CD8-positive, alpha-beta memory T cell (primary cell): ENCODE data around the gene COL6A2. TPM values are rescaled to one million over a fixed set of nuclear protein-coding genes. Genes with fewer than 3 reads are reported as not detected.
A peak's percentile ranks its signal among the peaks of the same experiment; 100 is the strongest.

Experiments used
- CTCF ChIA-PET: fragments of 350-600 bp; sonication (Branson Sonifier 250); formaldehyde crosslinking; loops from one replicate; lab custom pipeline; 2021; ENCODE audit warnings: antibody characterized with exemption; lab: Charles Lee
- POLR2A ChIA-PET: fragments of 350-600 bp; sonication (Branson Sonifier 250); formaldehyde crosslinking; loops from one replicate; lab custom pipeline; 2021; ENCODE audit warnings: antibody characterized with exemption; lab: Charles Lee
- DNase-seq, 5 donors: peaks; one replicate each; pipeline versions ENCODE4 v3.0.0 to v3.0.0-alpha.2; 2020 to 2022; ENCODE audit warnings: mixed read lengths in 1 of 5
- H3K27ac ChIP-seq: one replicate; pipeline ENCODE4 v1.7.0; 2013; ENCODE audit warnings: low read depth, mild to moderate bottlenecking, low read length, moderate library complexity
- H3K27me3 ChIP-seq: 2 replicates; pipeline ENCODE4 v1.7.0; 2013; ENCODE audit warnings: low read length, mild to moderate bottlenecking; ENCODE audit not compliant: insufficient read depth, poor library complexity, severe bottlenecking
- H3K36me3 ChIP-seq: 2 replicates; pipeline ENCODE4 v1.7.0; 2013; ENCODE audit warnings: mild to moderate bottlenecking, low read length, moderate library complexity; ENCODE audit not compliant: insufficient read depth
- H3K4me1 ChIP-seq: 2 replicates; pipeline ENCODE4 v1.7.0; 2013; ENCODE audit warnings: mild to moderate bottlenecking, low read length, moderate library complexity; ENCODE audit not compliant: insufficient read depth
- H3K4me3 ChIP-seq: 2 replicates; pipeline ENCODE4 v1.7.0; 2013; ENCODE audit warnings: mild to moderate bottlenecking, low read length
- H3K9me3 ChIP-seq: 2 replicates; pipeline ENCODE4 v1.7.0; 2013; ENCODE audit warnings: mild to moderate bottlenecking, low read length
- H3K27ac Mint-ChIP-seq, 8 donors: one replicate each; pipeline ENCODE4 v1.8.0; 2020 to 2021; ENCODE audit warnings: mixed read lengths in 8 of 8, mild to moderate bottlenecking in 6 of 8, inconsistent platforms in 3 of 8, moderate library complexity in 3 of 8
- H3K27me3 Mint-ChIP-seq, 2 donors: one replicate each; pipeline ENCODE4 v1.8.0; 2020 to 2021; ENCODE audit warnings: mixed read lengths in 2 of 2, mild to moderate bottlenecking in 1 of 2, moderate library complexity in 1 of 2
- H3K36me3 Mint-ChIP-seq, 3 donors: one replicate each; pipeline ENCODE4 v1.8.0; 2020 to 2021; ENCODE audit warnings: mixed read lengths in 3 of 3, inconsistent platforms in 1 of 3, mild to moderate bottlenecking in 1 of 3
- H3K4me1 Mint-ChIP-seq, 3 donors: one replicate each; pipeline ENCODE4 v1.8.0; 2020 to 2021; ENCODE audit warnings: mixed read lengths in 3 of 3, inconsistent platforms in 1 of 3, mild to moderate bottlenecking in 1 of 3
- H3K4me3 Mint-ChIP-seq, 7 donors: one replicate each; pipeline ENCODE4 v1.8.0; 2020 to 2021; ENCODE audit warnings: mixed read lengths in 7 of 7, mild to moderate bottlenecking in 6 of 7, moderate library complexity in 4 of 7, inconsistent platforms in 2 of 7
- H3K9me3 Mint-ChIP-seq, 5 donors: one replicate each; pipeline ENCODE4 v1.8.0; 2020 to 2022; ENCODE audit warnings: mixed read lengths in 5 of 5, mild to moderate bottlenecking in 3 of 5, moderate library complexity in 2 of 5, inconsistent platforms in 1 of 5
- polyA plus RNA-seq: library from polyadenylated mRNA; unstranded; fragments of 300-500 nt; fragmentation: Illumina TruSeq; gene quantifications from one replicate; pipeline ENCODE4 v1.2.3, GENCODE V29; 2021
- total RNA-seq, 2 experiments: library from RNA; stranded (reverse); gene quantifications; one replicate each; pipeline ENCODE4 v1.2.3, GENCODE V29; 2021

Gene COL6A2
- total and polyA plus RNA-seq, 3 experiments from 2014 or later, result 17.4 to 25.1 (median 22.8) TPM

- no peak overlapping the region for H3K27ac Mint-ChIP-seq
- ChIA-PET CTCF (no interaction called here), POLR2A (no interaction called here)
- no peaks in the 10 kb centered on the region for H3K27me3 Mint-ChIP-seq
- H3K4me1 Mint-ChIP-seq, result no peaks in the 10 kb centered on the region
- no peaks in the 10 kb centered on the region for H3K36me3 Mint-ChIP-seq
- no peaks in the 10 kb centered on the region for H3K4me1 ChIP-seq
- no peak overlapping the region for H3K4me3 Mint-ChIP-seq
- no peaks in the 10 kb centered on the region for H3K36me3 ChIP-seq
- H3K9me3 Mint-ChIP-seq, result no peaks in the 10 kb centered on the region
- no peak overlapping the region for H3K4me3 ChIP-seq
- DNase-seq, result no peak
- no peak overlapping the region for H3K27ac ChIP-seq
- no peaks in the 10 kb centered on the region for H3K27me3 ChIP-seq
- no peaks in the 10 kb centered on the region for H3K9me3 ChIP-seq
Observed at GRCh38 chr21:46154955-46155513, 57.1 kb downstream of the COL6A2 start.

GRCh38 chr21:46155514-46156377 is 57.8 kb downstream of the COL6A2 start, which contains the start of gene FTCD:
FTCD (minus strand) TSS chr21:46155579; CDS start chr21:46155523, 56 bp downstream.
- no peak within 1 kb of the TSS for H3K27ac ChIP-seq
- H3K4me1 ChIP-seq, result no peaks in the 10 kb centered on the region
- H3K27ac Mint-ChIP-seq, result no peak within 1 kb of the TSS
- ChIA-PET POLR2A (no interaction called here), CTCF (no interaction called here)
- H3K4me1 Mint-ChIP-seq, result no peaks in the 10 kb centered on the region
- no peak within 1 kb of the TSS for H3K4me3 Mint-ChIP-seq
- H3K36me3 Mint-ChIP-seq, result no peaks in the 10 kb centered on the region
- H3K4me3 ChIP-seq, result no peak within 1 kb of the TSS
- H3K27me3 ChIP-seq, result no peaks in the 10 kb centered on the region
- H3K27me3 Mint-ChIP-seq, result no peaks in the 10 kb centered on the region
- DNase-seq, result peak in 1 of 5 donors; percentile 43
- no peaks in the 10 kb centered on the region for H3K36me3 ChIP-seq
- no peaks in the 10 kb centered on the region for H3K9me3 Mint-ChIP-seq
- H3K9me3 ChIP-seq, result no peaks in the 10 kb centered on the region

- POLR2A ChIA-PET, result no interaction called here
Observed at GRCh38 chr21:46156378-46156645, 58.4 kb downstream of the COL6A2 start.

GRCh38 chr21:46156678-46157077 is 58.8 kb downstream of the COL6A2 start:
- Histone ChIP-seq H3K9me3 (no peaks in the 10 kb centered on the region), H3K4me3 (no peak overlapping the region), H3K27ac (no peak overlapping the region), H3K36me3 (no peaks in the 10 kb centered on the region), H3K4me1 (no peaks in the 10 kb centered on the region), H3K27me3 (no peaks in the 10 kb centered on the region)
- H3K36me3 Mint-ChIP-seq, result no peaks in the 10 kb centered on the region
- DNase-seq, result no peak
- H3K27me3 Mint-ChIP-seq, result no peaks in the 10 kb centered on the region
- no peaks in the 10 kb centered on the region for H3K4me1 Mint-ChIP-seq
- CTCF ChIA-PET, result no interaction called here
- H3K4me3 Mint-ChIP-seq, result no peak overlapping the region
- POLR2A ChIA-PET, result no interaction called here
- H3K9me3 Mint-ChIP-seq, result no peaks in the 10 kb centered on the region
- H3K27ac Mint-ChIP-seq, result no peak overlapping the region

More at GRCh38 chr21:46156378-46156645, 58.4 kb downstream of the COL6A2 start:
- no peak for DNase-seq
- Mint-ChIP-seq H3K36me3 (no peaks in the 10 kb centered on the region), H3K27me3 (no peaks in the 10 kb centered on the region), H3K4me3 (no peak overlapping the region), H3K9me3 (no peaks in the 10 kb centered on the region), H3K27ac (no peak overlapping the region), H3K4me1 (no peaks in the 10 kb centered on the region)
- no peaks in the 10 kb centered on the region for H3K36me3 ChIP-seq
- no peaks in the 10 kb centered on the region for H3K9me3 ChIP-seq
- no peaks in the 10 kb centered on the region for H3K4me1 ChIP-seq
- H3K27ac ChIP-seq, result no peak overlapping the region
- no peaks in the 10 kb centered on the region for H3K27me3 ChIP-seq
- CTCF ChIA-PET, result no interaction called here
- H3K4me3 ChIP-seq, result no peak overlapping the region

- Histone ChIP-seq H3K27ac (no peak overlapping the region), H3K27me3 (no peaks in the 10 kb centered on the region), H3K36me3 (no peaks in the 10 kb centered on the region), H3K9me3 (no peaks in the 10 kb centered on the region), H3K4me3 (no peak overlapping the region), H3K4me1 (no peaks in the 10 kb centered on the region)
- CTCF ChIA-PET, result no interaction called here
- Mint-ChIP-seq H3K27me3 (no peaks in the 10 kb centered on the region), H3K27ac (peak overlapping the region in 1 of 8 donors; percentile 73), H3K36me3 (no peaks in the 10 kb centered on the region), H3K4me3 (no peak overlapping the region), H3K9me3 (no peaks in the 10 kb centered on the region), H3K4me1 (no peaks in the 10 kb centered on the region)
- no peak for DNase-seq
- POLR2A ChIA-PET, result no interaction called here
Observed at GRCh38 chr21:46157396-46157986, 59.6 kb downstream of the COL6A2 start.

- no peaks in the 10 kb centered on the region for H3K36me3 ChIP-seq
- no peaks in the 10 kb centered on the region for H3K9me3 Mint-ChIP-seq
- no peak overlapping the region for H3K27ac ChIP-seq
- no peak for DNase-seq
- no peaks in the 10 kb centered on the region for H3K4me1 Mint-ChIP-seq
- ChIA-PET CTCF (no interaction called here), POLR2A (no interaction called here)
- H3K9me3 ChIP-seq, result no peaks in the 10 kb centered on the region
- H3K27me3 Mint-ChIP-seq, result peaks cover 0 to 4% of the 10 kb centered on the region in 2 donors
- no peak overlapping the region for H3K4me3 Mint-ChIP-seq
- no peaks in the 10 kb centered on the region for H3K36me3 Mint-ChIP-seq
- H3K27me3 ChIP-seq, result no peaks in the 10 kb centered on the region
- no peak overlapping the region for H3K27ac Mint-ChIP-seq
- H3K4me1 ChIP-seq, result no peaks in the 10 kb centered on the region
- H3K4me3 ChIP-seq, result no peak overlapping the region
Observed at GRCh38 chr21:46157987-46158451, 60.1 kb downstream of the COL6A2 start.

- no peak for DNase-seq
- no peak overlapping the region for H3K27ac ChIP-seq
- Mint-ChIP-seq H3K27ac (no peak overlapping the region), H3K27me3 (peaks cover 2 to 11% of the 10 kb centered on the region in 2 donors), H3K36me3 (no peaks in the 10 kb centered on the region), H3K4me1 (no peaks in the 10 kb centered on the region), H3K9me3 (no peaks in the 10 kb centered on the region), H3K4me3 (no peak overlapping the region)
- H3K4me3 ChIP-seq, result no peak overlapping the region
- CTCF ChIA-PET, result no interaction called here
- H3K36me3 ChIP-seq, result no peaks in the 10 kb centered on the region
- H3K9me3 ChIP-seq, result no peaks in the 10 kb centered on the region
- H3K27me3 ChIP-seq, result no peaks in the 10 kb centered on the region
- no peaks in the 10 kb centered on the region for H3K4me1 ChIP-seq
- POLR2A ChIA-PET, result no interaction called here
Observed at GRCh38 chr21:46158666-46159300, 60.9 kb downstream of the COL6A2 start.

GRCh38 chr21:46159390-46159789 is 61.5 kb downstream of the COL6A2 start:
- no peaks in the 10 kb centered on the region for H3K4me1 Mint-ChIP-seq
- H3K36me3 ChIP-seq, result no peaks in the 10 kb centered on the region
- H3K27ac ChIP-seq, result no peak overlapping the region
- DNase-seq, result no peak
- no peak overlapping the region for H3K4me3 ChIP-seq
- H3K27ac Mint-ChIP-seq, result peak overlapping the region in 2 of 8 donors; percentile 27 to 63
- H3K27me3 ChIP-seq, result no peaks in the 10 kb centered on the region
- no peaks in the 10 kb centered on the region for H3K4me1 ChIP-seq
- no peak overlapping the region for H3K4me3 Mint-ChIP-seq
- no peaks in the 10 kb centered on the region for H3K9me3 Mint-ChIP-seq
- ChIA-PET POLR2A (no interaction called here), CTCF (no interaction called here)
- peaks cover 2 to 15% of the 10 kb centered on the region in 2 donors for H3K27me3 Mint-ChIP-seq
- H3K36me3 Mint-ChIP-seq, result peaks cover 0 to 1% (median 0%) of the 10 kb centered on the region in 3 donors
- no peaks in the 10 kb centered on the region for H3K9me3 ChIP-seq
